Renal cortical epithelial cell (primary cell): ENCODE results near the gene PLEKHH3. TPM values are rescaled to one million over a fixed set of nuclear protein-coding genes. Genes with fewer than 3 reads are reported as not detected.
A peak's percentile ranks its signal among the peaks of the same experiment; 100 is the strongest.

Experiments
- DNase-seq: peaks from one replicate; pipeline ENCODE4 v3.0.0-alpha.2; 2011; ENCODE audit warnings: low read depth
- total RNA-seq: library from RNA; depleted of rRNA; stranded (reverse); fragments of >200 nt; gene quantifications from 2 replicates; pipeline ENCODE4 v1.2.3, GENCODE V29; 2014

PLEKHH3 gene
- 9.6 and 14.2 TPM in 2 replicates for total RNA-seq

GRCh38 chr17:42676424-42677011, at the start of gene PLEKHH3:
Gene PLEKHH3 (minus strand): TSS chr17:42676994. CDS start chr17:42676563, 431 bp downstream.
- DNase-seq = no peak

- no peak for DNase-seq
These were observed 48.3 kb upstream of the PLEKHH3 start for GRCh38 chr17:42725143-42725542.

- no peak for DNase-seq
These were observed 46.8 kb upstream of the PLEKHH3 start for GRCh38 chr17:42723636-42724035.

GRCh38 chr17:42720996-42721583, 44.3 kb upstream of the PLEKHH3 start:
- DNase-seq = peak; percentile 74

GRCh38 chr17:42709561-42709960, 32.8 kb upstream of the PLEKHH3 start:
- no peak for DNase-seq

GRCh38 chr17:42708588-42708987, 31.8 kb upstream of the PLEKHH3 start:
- no peak for DNase-seq

GRCh38 chr17:42706732-42707131, 29.9 kb upstream of the PLEKHH3 start:
- DNase-seq = no peak

GRCh38 chr17:42704837-42705494, 28.2 kb upstream of the PLEKHH3 start:
- DNase-seq = no peak

- DNase-seq = no peak
These were observed 27.7 kb upstream of the PLEKHH3 start for GRCh38 chr17:42704490-42704836.

- DNase-seq = no peak
These were observed 25.7 kb upstream of the PLEKHH3 start for GRCh38 chr17:42702446-42702845.

GRCh38 chr17:42700586-42701289, 23.9 kb upstream of the PLEKHH3 start:
- DNase-seq = no peak

GRCh38 chr17:42699415-42699740, 22.6 kb upstream of the PLEKHH3 start:
- DNase-seq = no peak

- DNase-seq = no peak
These were observed 22.1 kb upstream of the PLEKHH3 start for GRCh38 chr17:42698736-42699414.

- no peak for DNase-seq
These were observed 20.5 kb upstream of the PLEKHH3 start for GRCh38 chr17:42697108-42697811.

GRCh38 chr17:42695500-42695899, 18.7 kb upstream of the PLEKHH3 start:
- no peak for DNase-seq

- DNase-seq = no peak
These were observed 17.7 kb upstream of the PLEKHH3 start for GRCh38 chr17:42694524-42694923.

- no peak for DNase-seq
These were observed 15.7 kb upstream of the PLEKHH3 start for GRCh38 chr17:42692489-42692888.

GRCh38 chr17:42691021-42691545, 14.3 kb upstream of the PLEKHH3 start:
- no peak for DNase-seq

GRCh38 chr17:42690596-42690995, 13.8 kb upstream of the PLEKHH3 start:
- DNase-seq = no peak

GRCh38 chr17:42687707-42688320, 11.0 kb upstream of the PLEKHH3 start:
- DNase-seq = no peak

- no peak for DNase-seq
These were observed 9.8 kb upstream of the PLEKHH3 start for GRCh38 chr17:42686520-42687128.
